NCI-H510A treated with DMSO at 0.1 percent for 48 hours (cell line): ENCODE measurements around the gene VSX2.
"Not testable (repeated sequence)": the region's sequence is repeated elsewhere in the genome, so short reads cannot be mapped to it uniquely, and the experiment has no call there.

Experiments used
- DNase-seq: peaks from one replicate; lab custom pipeline; 2025; lab: John Stamatoyannopoulos, UW

Gene VSX2

GRCh38 chr14:74259513-74259912 lies 20.3 kb downstream of the VSX2 start:
- no peak for DNase-seq

- DNase-seq: no peak
Observed at GRCh38 chr14:74260525-74261233, 21.4 kb downstream of the VSX2 start.

GRCh38 chr14:74261288-74261687 lies 22.0 kb downstream of the VSX2 start:
- no peak for DNase-seq

- no peak for DNase-seq
Observed at GRCh38 chr14:74262076-74262475, 22.8 kb downstream of the VSX2 start.

- DNase-seq: no peak
Observed at GRCh38 chr14:74263181-74263580, 23.9 kb downstream of the VSX2 start.

- DNase-seq: no peak
Observed at GRCh38 chr14:74263921-74264320, 24.7 kb downstream of the VSX2 start.

- no peak for DNase-seq
Observed at GRCh38 chr14:74265301-74265965, 26.2 kb downstream of the VSX2 start.

GRCh38 chr14:74267588-74267987 lies 28.3 kb downstream of the VSX2 start:
- no peak for DNase-seq

- DNase-seq: not testable (repeated sequence)
Observed at GRCh38 chr14:74270382-74271177, 31.3 kb downstream of the VSX2 start.

- no peak for DNase-seq
Observed at GRCh38 chr14:74271365-74271764, 32.1 kb downstream of the VSX2 start.

- no peak for DNase-seq
Observed at GRCh38 chr14:74275241-74275841, 36.1 kb downstream of the VSX2 start.

- DNase-seq: no peak
Observed at GRCh38 chr14:74278080-74278479, 38.8 kb downstream of the VSX2 start.

- no peak for DNase-seq
Observed at GRCh38 chr14:74281069-74281468, 41.8 kb downstream of the VSX2 start.

GRCh38 chr14:74286736-74287135 lies 47.5 kb downstream of the VSX2 start:
- no peak for DNase-seq

GRCh38 chr14:74289801-74290200 lies 50.6 kb downstream of the VSX2 start:
- no peak for DNase-seq

GRCh38 chr14:74290415-74290814 lies 51.2 kb downstream of the VSX2 start:
- no peak for DNase-seq

GRCh38 chr14:74292061-74292460 lies 52.8 kb downstream of the VSX2 start:
- no peak for DNase-seq

- DNase-seq: no peak
Observed at GRCh38 chr14:74293606-74294005, 54.4 kb downstream of the VSX2 start.

GRCh38 chr14:74296037-74296467 lies 56.8 kb downstream of the VSX2 start:
- no peak for DNase-seq

GRCh38 chr14:74297986-74298385 lies 58.7 kb downstream of the VSX2 start:
- no peak for DNase-seq

- no peak for DNase-seq
Observed at GRCh38 chr14:74299061-74299545, 59.9 kb downstream of the VSX2 start.

- DNase-seq: no peak
Observed at GRCh38 chr14:74301594-74302151, 62.4 kb downstream of the VSX2 start.
